Sigmoid colon (tissue), 7 donors: ENCODE data around the gene CIDEB. TPM values are rescaled to one million over a fixed set of nuclear protein-coding genes. Genes with fewer than 3 reads are reported as not detected.

Experiments used
- DNase-seq: peaks from one replicate; pipeline ENCODE4 v3.0.0-alpha.2; 2019
- H3K27ac ChIP-seq, 4 donors: fragments of 200-600 bp; sonication (generic); one replicate each; pipeline ENCODE4 v1.5.1; 2016 to 2019; ENCODE audit warnings: mild to moderate bottlenecking in 1 of 4
- H3K27me3 ChIP-seq, 3 donors: fragments of 200-600 bp; sonication (generic); one replicate each; pipeline ENCODE4 v1.5.1; 2019; ENCODE audit warnings: mild to moderate bottlenecking in 1 of 3
- H3K36me3 ChIP-seq, 4 donors: fragments of 200-600 bp; sonication (generic); one replicate each; pipeline ENCODE4 v1.5.1; 2016 to 2019
- H3K4me1 ChIP-seq, 4 donors: fragments of 200-600 bp; sonication (generic); one replicate each; pipeline ENCODE4 v1.5.1; 2017 to 2019
- H3K4me3 ChIP-seq, 4 donors: fragments of 200-600 bp; sonication (generic); one replicate each; pipeline ENCODE4 v1.5.1; 2017 to 2019; ENCODE audit warnings: mild to moderate bottlenecking in 2 of 4, moderate library complexity in 1 of 4
- H3K9me3 ChIP-seq, 4 donors: fragments of 200-600 bp in 3 of 4; sonication (generic) in 3 of 4; one replicate each; pipeline versions ENCODE4 v1.5.1 to v1.6.1; 2013 to 2019
- CTCF ChIP-seq, 4 experiments: fragments of 450-650 bp in 3 of 4; fragments of 200-600 bp in 1 of 4; IDR thresholded peaks; one replicate each; pipeline ENCODE4 v1.5.1; 2016 to 2019; ENCODE audit warnings: antibody characterized with exemption in 4 of 4, mild to moderate bottlenecking in 3 of 4, moderate library complexity in 2 of 4
- EP300 ChIP-seq, 4 donors: sonication (generic); formaldehyde crosslinking; IDR thresholded peaks; one replicate each; pipeline ENCODE4 v1.6.1; 2017; ENCODE audit warnings: antibody characterized with exemption in 4 of 4
- POLR2A ChIP-seq, 2 donors: fragments of 450-650 bp; IDR thresholded peaks; one replicate each; pipeline ENCODE4 v1.6.1; 2016; ENCODE audit warnings: antibody characterized with exemption in 2 of 2, mild to moderate bottlenecking in 2 of 2, moderate library complexity in 2 of 2
- POLR2AphosphoS5 ChIP-seq, 4 donors: sonication (generic); formaldehyde crosslinking; IDR thresholded peaks; one replicate each; pipeline ENCODE4 v1.6.1; 2017; ENCODE audit warnings: antibody characterized with exemption in 4 of 4
- WGBS, 2 donors: extraction: QIAGEN DNeasy Blood & Tissue Kit; methylation state at CpG; one replicate each; pipeline ENCODE4 v1.1.7; 2013; 5-methylcytosine and 5-hydroxymethylcytosine counted together
- intact Hi-C: fragments of 100-400 bp; cut with DNase I; formaldehyde crosslinking; loops from one replicate; pipeline ENCODE4 v1.15.1; 2023
- polyA plus RNA-seq, 3 donors: library from polyadenylated mRNA; stranded (reverse); fragments of 200-250 nt; gene quantifications; one replicate each; pipeline ENCODE4 v1.2.3, GENCODE V29; 2013
- total RNA-seq, 4 donors: library from RNA; depleted of rRNA; stranded (reverse); fragments of >200 nt; gene quantifications; one replicate each; pipeline ENCODE4 v1.1.0, GENCODE V29; 2016
- donor health status: healthy with polysubstance abuse.
- donor health status: Bipolar disorder and iron deficiency.
- donor health status: healthy.

The CIDEB gene
- total and polyA plus RNA-seq, 7 donors: 4.7 to 9.5 (median 7.8) TPM

- peak overlapping the region in 2 of 4 donors; percentile 3 to 49 for H3K27ac ChIP-seq
- WGBS, 2 donors: 65 to 77% methylated on average over 5 of the region's 5 CpGs
Measured at GRCh38 chr14:24353559-24354481, 46.0 kb upstream of the CIDEB start.

GRCh38 chr14:24351517-24351916 lies 43.7 kb upstream of the CIDEB start:
- intact Hi-C loops: no loop called here
- Histone ChIP-seq H3K9me3 (no peaks in the 10 kb centered on the region), H3K36me3 (no peaks in the 10 kb centered on the region), H3K27ac (no peak overlapping the region), H3K4me3 (no peak overlapping the region), H3K27me3 (no peaks in the 10 kb centered on the region), H3K4me1 (peaks cover 0 to 7% (median 3%) of the 10 kb centered on the region in 4 donors)
- WGBS, 2 donors: 22 to 34% methylated on average over 4 of the region's 4 CpGs
- no peak for DNase-seq
- TF ChIP-seq POLR2AphosphoS5 (IDR thresholded peaks at IDR 0.05) (no peak), EP300 (IDR thresholded peaks at IDR 0.05) (no peak), POLR2A (IDR thresholded peaks at IDR 0.05) (no peak), CTCF (IDR thresholded peaks at IDR 0.05) (no peak)

More at GRCh38 chr14:24353559-24354481, 46.0 kb upstream of the CIDEB start:
- H3K4me1 ChIP-seq: peaks cover 0 to 7% (median 3%) of the 10 kb centered on the region in 4 donors
- H3K27me3 ChIP-seq: no peaks in the 10 kb centered on the region
- peak in 2 of 4 donors; percentile 29 to 59 for TF ChIP-seq POLR2AphosphoS5 (IDR thresholded peaks at IDR 0.05)
- TF ChIP-seq POLR2A (IDR thresholded peaks at IDR 0.05): no peak
- no peak for TF ChIP-seq CTCF (IDR thresholded peaks at IDR 0.05)
- intact Hi-C loops: no loop called here
- no peak for DNase-seq
- no peak overlapping the region for H3K4me3 ChIP-seq
- no peaks in the 10 kb centered on the region for H3K9me3 ChIP-seq
- no peaks in the 10 kb centered on the region for H3K36me3 ChIP-seq

GRCh38 chr14:24349742-24350141 lies 42.0 kb upstream of the CIDEB start:
- WGBS, 2 donors: 87 to 88% methylated on average over 5 of the region's 5 CpGs
- no peak for DNase-seq
- no peak for TF ChIP-seq POLR2AphosphoS5 (IDR thresholded peaks at IDR 0.05)
- TF ChIP-seq EP300 (IDR thresholded peaks at IDR 0.05): no peak
- no peak for TF ChIP-seq POLR2A (IDR thresholded peaks at IDR 0.05)
- TF ChIP-seq CTCF (IDR thresholded peaks at IDR 0.05): no peak

GRCh38 chr14:24348186-24348585 lies 40.4 kb upstream of the CIDEB start:
- intact Hi-C loops: no loop called here
- 93 to 94% methylated on average over 2 of the region's 2 CpGs for WGBS, 2 donors

More at GRCh38 chr14:24349742-24350141, 42.0 kb upstream of the CIDEB start:
- Histone ChIP-seq H3K27me3 (peaks cover 0 to under 1% (median 0%) of the 10 kb centered on the region in 3 donors), H3K27ac (no peak overlapping the region), H3K36me3 (no peaks in the 10 kb centered on the region), H3K9me3 (no peaks in the 10 kb centered on the region), H3K4me3 (no peak overlapping the region), H3K4me1 (peaks cover 0 to 7% (median 3%) of the 10 kb centered on the region in 4 donors)
- intact Hi-C loops: no loop called here

More at GRCh38 chr14:24348186-24348585, 40.4 kb upstream of the CIDEB start:
- DNase-seq: no peak
- Histone ChIP-seq H3K27me3 (peaks cover 0 to 4% (median 0%) of the 10 kb centered on the region in 3 donors), H3K4me3 (no peak overlapping the region), H3K4me1 (peaks cover 0 to 7% (median 3%) of the 10 kb centered on the region in 4 donors), H3K36me3 (no peaks in the 10 kb centered on the region), H3K27ac (no peak overlapping the region), H3K9me3 (no peaks in the 10 kb centered on the region)
- TF ChIP-seq POLR2A (IDR thresholded peaks at IDR 0.05) (no peak), CTCF (IDR thresholded peaks at IDR 0.05) (no peak), POLR2AphosphoS5 (IDR thresholded peaks at IDR 0.05) (no peak), EP300 (IDR thresholded peaks at IDR 0.05) (no peak)
